ENCODE data around the gene C4BPA.

The C4BPA gene

GRCh38 chr1:207102659-207103058 is 1.4 kb upstream of the C4BPA start:
- DNase-seq (ENCODE audit: insufficient read length, low spot score) (no peak), FAIRE-seq (no peak)

DNA sequence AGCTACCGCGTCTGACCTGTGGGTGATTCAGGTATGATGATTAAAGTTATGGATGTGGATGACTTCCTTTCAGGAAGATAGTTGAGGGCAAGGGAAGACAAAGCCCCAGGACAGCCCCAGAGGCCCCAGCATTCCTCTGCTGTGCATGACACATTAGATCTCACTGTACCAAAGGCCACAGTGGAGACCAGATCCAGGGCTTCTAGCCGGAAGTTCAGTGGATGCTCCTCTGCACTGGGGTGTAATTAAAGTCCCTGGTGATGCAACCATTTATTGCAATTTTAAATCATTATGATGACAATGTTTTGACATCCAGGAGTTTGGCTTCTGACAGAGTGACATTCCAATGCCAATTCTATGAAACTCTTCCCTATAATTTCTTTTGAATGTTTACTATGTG is 5.0 kb downstream of the C4BPA start:
- DNase-seq (ENCODE audit: insufficient read length, low spot score) (peak; percentile 61), FAIRE-seq (no peak)

GRCh38 chr1:207112616-207113296 is 8.7 kb downstream of the C4BPA start:
- FAIRE-seq = no peak
- no peak for DNase-seq (ENCODE audit: insufficient read length, low spot score)

DNA sequence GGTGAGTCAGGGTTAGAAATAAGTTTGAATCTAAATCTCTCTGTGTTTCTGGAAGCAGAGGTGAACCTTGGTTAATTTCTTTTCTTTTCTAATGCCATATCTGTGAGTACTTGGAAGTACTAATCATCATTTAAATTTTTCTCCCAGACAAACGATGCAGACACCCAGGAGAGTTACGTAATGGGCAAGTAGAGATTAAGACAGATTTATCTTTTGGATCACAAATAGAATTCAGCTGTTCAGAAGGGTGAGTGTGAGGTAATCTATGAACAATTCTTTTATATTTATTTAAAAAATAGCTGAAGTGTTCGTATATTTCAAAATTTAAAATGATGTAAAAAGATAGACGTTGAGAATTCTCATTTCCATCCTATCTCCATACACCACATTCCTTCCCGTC is 11.2 kb downstream of the C4BPA start:
- DNase-seq (ENCODE audit: insufficient read length, low spot score) = no peak
- FAIRE-seq = no peak

DNA sequence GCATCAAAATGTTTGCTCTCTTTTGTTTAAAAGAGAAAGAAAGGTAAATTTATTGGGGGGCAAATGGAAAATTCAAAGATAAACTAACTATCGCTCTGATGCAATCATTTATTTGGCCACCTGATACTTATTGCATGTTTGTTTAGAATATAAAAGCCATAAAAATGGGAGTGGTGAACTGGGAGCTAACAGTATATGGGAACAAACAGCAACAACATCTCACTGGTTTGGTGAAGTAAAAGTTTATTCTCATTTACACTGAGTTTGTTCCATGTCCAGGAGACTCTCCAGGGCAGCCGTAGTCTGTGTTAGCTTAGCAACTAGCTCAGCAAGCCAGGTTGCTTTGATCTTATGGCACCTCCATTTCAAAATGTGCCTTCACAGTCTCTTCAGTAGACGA is 20.4 kb downstream of the C4BPA start:
- FAIRE-seq (no peak), DNase-seq (ENCODE audit: insufficient read length, low spot score) (no peak)

GRCh38 chr1:207128336-207128921 is 24.4 kb downstream of the C4BPA start:
- DNase-seq (ENCODE audit: insufficient read length, low spot score) = no peak
- no peak for FAIRE-seq

DNA sequence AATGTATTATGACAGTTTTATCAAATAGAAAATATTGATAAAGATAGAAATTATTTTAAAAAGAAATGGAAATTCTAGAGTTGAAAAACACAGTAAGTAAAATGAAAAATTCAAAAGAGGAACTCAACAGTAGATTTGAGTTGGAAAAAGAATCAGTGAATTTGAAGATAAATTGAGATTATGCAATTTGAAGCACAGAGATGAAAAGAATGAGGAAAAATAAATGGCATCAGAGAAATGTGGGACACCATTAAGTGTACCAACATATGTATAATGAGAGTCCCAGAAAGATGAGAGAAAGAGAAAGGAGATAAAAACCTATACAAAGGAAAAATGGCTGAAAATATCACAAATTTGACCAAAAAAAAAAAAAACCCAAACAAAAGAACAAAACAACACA is 25.0 kb downstream of the C4BPA start:
- DNase-seq (ENCODE audit: insufficient read length, low spot score) = no peak
- FAIRE-seq = no peak

DNA sequence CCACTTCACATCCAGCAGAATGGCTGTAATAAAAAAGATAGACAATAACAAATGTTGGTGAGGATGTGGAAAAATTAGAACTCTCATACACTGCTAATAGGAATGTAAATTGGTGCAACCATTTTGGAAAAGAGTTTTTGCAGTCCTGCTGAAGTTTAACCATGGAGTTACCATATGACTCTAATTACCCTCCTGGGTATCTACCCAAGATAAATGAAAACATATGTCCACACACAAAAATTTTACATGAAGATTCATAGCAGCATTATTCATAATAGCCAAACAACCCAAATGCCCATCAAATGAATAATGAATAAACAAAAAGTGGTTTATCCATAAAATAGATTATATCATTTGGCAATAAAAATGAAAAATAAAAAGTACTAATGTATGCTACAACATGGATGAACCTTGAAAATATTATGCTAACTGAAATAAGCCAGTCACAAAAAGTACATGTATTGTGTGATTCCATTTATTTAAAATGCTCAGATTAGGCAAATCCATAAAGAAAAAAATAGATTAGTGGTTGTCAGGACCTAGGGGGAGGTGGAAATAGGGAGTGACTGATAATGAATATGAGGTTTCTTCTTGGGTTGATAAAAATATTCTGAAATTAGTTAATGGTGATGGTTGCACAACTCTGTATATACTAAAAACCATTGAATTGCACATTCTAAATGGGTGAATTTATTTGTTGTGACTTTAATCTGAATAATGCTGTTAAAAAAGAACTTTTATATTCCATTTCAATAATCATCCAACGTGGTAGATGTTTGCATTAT is 26.4 kb downstream of the C4BPA start:
- FAIRE-seq (no peak), DNase-seq (ENCODE audit: insufficient read length, low spot score) (no peak)

- no peak for FAIRE-seq
- no peak for DNase-seq (ENCODE audit: insufficient read length, low spot score)
These were observed 27.1 kb downstream of the C4BPA start for GRCh38 chr1:207131163-207131562.

- DNase-seq (ENCODE audit: insufficient read length, low spot score) (no peak), FAIRE-seq (no peak)
These were observed 30.5 kb downstream of the C4BPA start for GRCh38 chr1:207134581-207134980.

DNA sequence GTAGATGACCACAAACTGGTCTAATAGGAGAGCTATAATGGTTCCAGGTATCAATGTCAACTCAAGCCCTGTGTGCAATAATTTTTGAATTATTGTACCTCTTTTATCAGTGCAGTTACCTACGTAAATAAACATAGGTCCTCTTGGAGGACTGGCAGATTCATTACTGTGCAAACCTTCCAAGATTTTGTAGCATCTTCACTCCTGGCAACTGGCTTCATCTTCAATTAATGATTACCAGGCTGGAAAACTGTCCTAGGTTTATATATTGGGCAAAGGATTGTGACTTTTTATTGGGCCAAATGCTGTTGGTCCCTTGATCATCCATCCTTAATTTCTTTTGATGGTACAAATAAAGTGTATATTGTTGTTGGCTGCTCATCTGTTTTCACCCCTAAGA is 35.6 kb downstream of the C4BPA start:
- no peak for FAIRE-seq

GRCh38 chr1:207140536-207140935 is 36.5 kb downstream of the C4BPA start:
- FAIRE-seq (no peak), DNase-seq (ENCODE audit: insufficient read length, low spot score) (no peak)

More for the DNA sequence above, 35.6 kb downstream of the C4BPA start:
- no peak for DNase-seq (ENCODE audit: insufficient read length, low spot score)

DNA sequence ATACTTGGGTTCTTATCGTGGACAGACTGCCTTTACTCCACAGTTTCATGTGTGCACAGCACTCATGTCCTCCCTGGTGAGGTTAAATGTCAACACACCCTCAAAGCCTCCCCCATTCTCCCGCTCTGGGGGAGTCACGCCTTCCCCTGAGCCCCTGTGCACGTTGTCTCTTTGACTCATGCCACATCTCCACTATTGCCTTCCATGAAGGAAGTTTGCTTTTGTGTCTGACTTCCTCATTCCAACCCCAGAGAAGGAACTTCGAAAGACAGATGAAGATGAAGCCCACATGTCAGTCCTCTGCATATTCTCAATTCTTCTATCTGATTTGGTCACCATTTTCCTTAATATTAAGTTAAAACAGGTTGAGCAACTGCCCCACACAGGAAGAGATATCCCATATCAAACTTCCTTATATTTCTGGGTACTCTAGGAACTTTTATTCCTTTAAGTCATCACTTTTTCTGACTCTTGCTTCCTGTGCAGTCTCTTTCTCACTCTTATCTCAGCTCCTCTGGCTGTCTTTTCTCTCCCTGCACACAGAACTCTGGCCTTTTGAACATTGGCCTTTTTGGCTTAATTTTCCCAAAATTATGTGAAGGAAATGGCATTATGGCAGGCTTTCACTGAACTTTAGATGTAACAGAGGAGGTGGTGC is 41.5 kb downstream of the C4BPA start:
- no peak for FAIRE-seq
- no peak for DNase-seq (ENCODE audit: insufficient read length, low spot score)

DNA sequence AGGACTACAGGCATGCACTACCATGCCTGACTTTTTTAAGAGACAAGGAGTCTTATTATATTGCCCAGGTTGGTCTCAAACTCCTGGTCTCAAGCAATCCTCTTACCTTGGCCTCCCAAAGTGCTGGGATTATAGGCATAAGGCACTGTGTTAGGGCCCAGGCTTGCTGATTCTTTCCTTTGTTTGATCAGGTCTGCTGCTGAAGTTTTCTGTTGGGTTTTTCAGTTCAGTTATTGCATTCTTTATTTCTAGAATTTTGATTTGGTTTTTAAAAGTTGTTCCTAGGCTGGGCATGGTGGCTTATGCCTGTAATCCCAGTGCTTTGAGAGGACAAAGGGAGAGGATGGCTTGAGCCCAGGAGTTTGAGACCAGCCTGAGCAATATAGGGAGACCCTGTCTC is 47.9 kb downstream of the C4BPA start:
- DNase-seq (ENCODE audit: insufficient read length, low spot score) = no peak
- no peak for FAIRE-seq

DNA sequence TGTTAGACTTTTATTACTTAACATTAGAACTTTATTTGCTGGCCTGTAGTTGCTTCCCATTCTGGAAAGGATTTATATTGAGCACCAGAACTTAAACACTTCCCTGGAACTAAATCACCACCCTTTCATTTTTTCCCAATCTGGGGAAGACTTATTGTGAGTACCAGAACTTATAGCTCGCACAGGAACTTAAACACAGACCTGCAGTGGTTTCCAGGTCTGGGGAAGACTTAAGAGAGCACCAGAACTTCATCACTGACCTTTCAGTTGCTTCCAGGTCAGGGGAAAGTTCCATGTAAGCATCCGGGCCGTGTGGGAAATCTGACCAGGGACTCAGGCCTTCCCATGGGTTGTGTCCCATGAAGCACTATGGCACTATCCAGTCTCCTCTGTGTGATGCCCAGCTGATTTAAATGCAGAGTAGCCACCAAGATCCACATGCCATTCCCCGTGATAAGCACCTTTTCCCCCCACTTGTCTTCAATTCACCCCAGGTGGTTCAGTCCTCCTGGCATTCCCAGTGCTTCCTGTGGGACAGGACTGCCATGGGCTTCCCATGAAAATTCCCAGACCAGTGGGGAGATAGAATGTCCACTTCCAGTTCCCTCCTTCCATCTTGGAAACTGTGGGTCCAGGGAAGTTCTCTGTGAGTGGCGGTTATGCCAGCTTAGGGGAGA is 48.9 kb downstream of the C4BPA start:
- DNase-seq (ENCODE audit: insufficient read length, low spot score) (no peak), FAIRE-seq (no peak)

DNA sequence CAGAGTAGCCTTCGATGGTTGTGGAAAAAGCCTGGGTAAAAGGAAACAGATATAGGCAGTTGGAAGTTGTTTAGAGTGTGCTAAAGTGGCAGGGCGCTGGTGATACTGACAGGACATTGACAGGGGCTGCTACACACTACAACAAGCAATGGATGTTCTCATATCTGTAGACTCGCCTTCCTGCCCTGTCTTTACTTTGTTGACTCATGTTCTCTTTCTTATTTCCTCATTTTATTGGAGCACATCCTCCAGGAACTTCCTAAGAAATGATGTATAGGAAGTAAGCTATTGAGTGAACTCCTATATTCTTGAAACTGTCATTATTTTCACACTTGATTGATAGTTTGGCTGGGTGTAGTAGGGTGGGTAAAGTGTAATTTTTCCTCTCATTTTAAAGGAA is 51.0 kb downstream of the C4BPA start:
- no peak for FAIRE-seq
- DNase-seq (ENCODE audit: insufficient read length, low spot score) = no peak

GRCh38 chr1:207156095-207156494 is 52.1 kb downstream of the C4BPA start:
- no peak for DNase-seq (ENCODE audit: insufficient read length, low spot score)
- no peak for FAIRE-seq

DNA sequence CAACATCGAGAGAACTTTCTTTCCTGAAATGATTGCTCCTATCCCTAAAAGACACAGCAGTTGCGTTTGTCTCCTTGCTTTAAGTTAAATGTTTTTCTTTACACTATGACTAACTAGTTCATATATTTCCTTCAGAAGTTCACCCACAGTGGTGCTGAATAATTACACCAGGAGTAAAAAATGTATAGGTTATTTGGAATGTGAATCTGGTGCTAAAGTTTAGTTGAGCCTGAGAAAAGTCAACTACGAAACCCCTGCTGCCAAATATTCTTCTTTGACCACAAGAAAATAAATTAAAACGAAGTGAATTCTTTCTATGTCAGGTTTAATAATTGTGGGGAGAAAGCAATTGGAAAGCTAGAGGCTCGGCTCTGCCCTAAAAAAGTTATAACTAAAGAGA is 52.8 kb downstream of the C4BPA start:
- FAIRE-seq (no peak), DNase-seq (ENCODE audit: insufficient read length, low spot score) (no peak)

GRCh38 chr1:207164086-207164485 is 60.1 kb downstream of the C4BPA start:
- FAIRE-seq (no peak), DNase-seq (ENCODE audit: insufficient read length, low spot score) (no peak)

DNA sequence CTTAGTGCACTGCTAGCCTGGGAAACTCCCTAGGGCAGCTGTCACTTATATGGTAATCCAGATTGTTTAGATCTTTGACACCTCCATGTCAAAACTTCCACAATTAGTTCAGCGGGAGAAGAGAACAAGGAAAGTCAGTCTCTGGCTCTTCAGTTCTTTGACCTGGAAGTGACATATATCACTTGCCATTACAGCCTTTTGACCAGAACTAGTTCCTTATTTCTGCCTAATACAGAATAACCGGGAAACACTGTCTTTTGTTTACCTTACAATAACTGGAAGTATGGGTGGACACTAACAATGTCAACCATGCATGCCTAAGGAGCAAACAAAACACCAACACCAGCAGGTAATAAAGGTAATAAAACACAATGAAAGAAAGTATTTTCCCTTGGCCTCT is 68.3 kb downstream of the C4BPA start:
- FAIRE-seq (no peak), DNase-seq (ENCODE audit: insufficient read length, low spot score) (no peak)

DNA sequence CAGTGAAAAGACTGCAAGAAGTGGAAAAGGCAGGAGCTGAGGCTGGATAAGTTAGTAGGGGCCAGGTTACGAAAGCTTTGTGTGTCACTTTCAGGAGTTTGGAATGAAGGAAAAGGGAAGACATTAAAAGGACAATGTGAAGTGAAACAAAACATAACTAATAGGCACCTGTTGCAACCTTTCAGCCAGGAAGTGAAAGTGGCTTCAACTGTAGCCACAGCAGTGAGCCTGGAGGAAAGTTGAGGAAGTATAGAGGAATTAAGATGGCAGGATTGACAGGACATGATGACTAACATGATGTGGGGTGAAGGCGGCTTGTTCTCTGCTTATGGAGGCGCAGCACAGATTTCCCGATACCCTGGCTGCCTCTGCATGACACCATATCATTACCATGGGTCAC is 68.9 kb downstream of the C4BPA start:
- DNase-seq (ENCODE audit: insufficient read length, low spot score) = no peak
- FAIRE-seq = no peak

Measured in HTR-8/SVneo (cell line).